DND-41 (cell line): Measurements from ENCODE around the gene SLC25A44.

ENCODE experiments used
- ATAC-seq: fragments of 200-7000 bp; cut with Tn5 transposase; 3 replicates; pipeline ENCODE4 v1.9.1; 2021; ENCODE audit warnings: low read depth; ENCODE audit not compliant: insufficient read depth
- DNase-seq: peaks from one replicate; pipeline ENCODE4 v3.0.0-alpha.2; 2020
- H2AFZ ChIP-seq: 2 replicates; pipeline ENCODE4 v1.6.0; 2012; ENCODE audit warnings: low read depth, low read length
- H3K27ac ChIP-seq: 2 replicates; pipeline ENCODE4 v1.5.1; 2012; ENCODE audit warnings: low read length, inconsistent platforms
- H3K27me3 ChIP-seq: fragments of 200-600 bp; sonication (generic); 2 replicates; pipeline ENCODE4 v1.6.0; 2012; ENCODE audit warnings: low read length, mild to moderate bottlenecking, inconsistent platforms; ENCODE audit not compliant: insufficient read depth, poor library complexity
- H3K36me3 ChIP-seq: 2 replicates; pipeline ENCODE4 v1.5.1; 2012; ENCODE audit warnings: low read length, inconsistent platforms; ENCODE audit not compliant: insufficient read depth
- H3K4me1 ChIP-seq: 2 replicates; pipeline ENCODE4 v1.5.1; 2012; ENCODE audit warnings: mild to moderate bottlenecking, low read length; ENCODE audit not compliant: insufficient read depth
- H3K4me2 ChIP-seq: 2 replicates; pipeline ENCODE4 v1.6.0; 2012; ENCODE audit warnings: mild to moderate bottlenecking, moderate library complexity, low read length, inconsistent platforms; ENCODE audit not compliant: insufficient read depth
- H3K4me3 ChIP-seq, 2 experiments: fragments of 200-600 bp in 1 of 2; shearing (Covaris generic) in 1 of 2; 2 replicates each; pipeline ENCODE4 v1.5.1; 2012 to 2016; ENCODE audit warnings: inconsistent platforms in 2 of 2, low read length in 2 of 2, mild to moderate bottlenecking in 2 of 2, low read depth in 1 of 2, moderate library complexity in 1 of 2
- H3K79me2 ChIP-seq: 2 replicates; pipeline ENCODE4 v1.6.0; 2012; ENCODE audit warnings: low read length, inconsistent platforms; ENCODE audit not compliant: insufficient read depth
- H3K9ac ChIP-seq: 2 replicates; pipeline ENCODE4 v1.6.0; 2012; ENCODE audit warnings: low read depth, mild to moderate bottlenecking, inconsistent platforms, low read length, moderate library complexity
- H3K9me3 ChIP-seq: 2 replicates; pipeline ENCODE4 v1.5.1; 2012; ENCODE audit warnings: low read length, moderate library complexity, mild to moderate bottlenecking, inconsistent platforms; ENCODE audit not compliant: insufficient read depth, severe bottlenecking
- H4K20me1 ChIP-seq: 2 replicates; pipeline ENCODE4 v1.6.0; 2012; ENCODE audit warnings: low read length; ENCODE audit not compliant: insufficient read depth
- EZH2 ChIP-seq: IDR thresholded peaks from 3 replicates; pipeline ENCODE4 v1.6.1; 2012; ENCODE audit warnings: borderline replicate concordance, low read depth, mild to moderate bottlenecking, moderate library complexity, low read length, inconsistent platforms; ENCODE audit not compliant: severe bottlenecking
- TF ChIP-seq, protein P1 (sequence below): IDR thresholded peaks from 2 replicates; pipeline ENCODE4 v1.5.1; 2012; ENCODE audit warnings: borderline replicate concordance, low read length, moderate library complexity, mild to moderate bottlenecking; ENCODE audit not compliant: poor library complexity, severe bottlenecking; ENCODE audit errors: extremely low read depth

Gene SLC25A44

DNA sequence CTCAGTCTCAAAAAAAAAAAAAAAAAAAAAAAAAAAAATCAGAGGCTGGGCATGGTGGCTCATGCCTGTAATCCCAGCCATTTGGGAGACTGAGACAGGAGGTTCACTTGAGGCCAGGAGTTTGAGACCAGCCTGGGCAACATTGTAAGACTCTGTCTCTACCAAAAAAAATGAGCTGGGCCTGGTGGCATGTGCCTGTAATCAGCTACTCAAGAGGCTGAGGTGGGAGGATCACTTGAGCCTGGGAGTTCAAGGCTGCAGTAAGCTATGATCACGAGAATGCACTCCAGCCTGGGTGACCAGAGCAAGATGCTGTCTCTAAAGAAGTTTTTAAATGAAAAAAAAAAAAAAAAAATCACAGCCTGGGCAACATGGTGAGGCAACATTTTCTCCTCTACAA lies 30.2 kb upstream of the SLC25A44 start:
- DNase-seq = no peak
- no peak overlapping the region for H3K27ac ChIP-seq
- TF ChIP-seq, protein P1, sequence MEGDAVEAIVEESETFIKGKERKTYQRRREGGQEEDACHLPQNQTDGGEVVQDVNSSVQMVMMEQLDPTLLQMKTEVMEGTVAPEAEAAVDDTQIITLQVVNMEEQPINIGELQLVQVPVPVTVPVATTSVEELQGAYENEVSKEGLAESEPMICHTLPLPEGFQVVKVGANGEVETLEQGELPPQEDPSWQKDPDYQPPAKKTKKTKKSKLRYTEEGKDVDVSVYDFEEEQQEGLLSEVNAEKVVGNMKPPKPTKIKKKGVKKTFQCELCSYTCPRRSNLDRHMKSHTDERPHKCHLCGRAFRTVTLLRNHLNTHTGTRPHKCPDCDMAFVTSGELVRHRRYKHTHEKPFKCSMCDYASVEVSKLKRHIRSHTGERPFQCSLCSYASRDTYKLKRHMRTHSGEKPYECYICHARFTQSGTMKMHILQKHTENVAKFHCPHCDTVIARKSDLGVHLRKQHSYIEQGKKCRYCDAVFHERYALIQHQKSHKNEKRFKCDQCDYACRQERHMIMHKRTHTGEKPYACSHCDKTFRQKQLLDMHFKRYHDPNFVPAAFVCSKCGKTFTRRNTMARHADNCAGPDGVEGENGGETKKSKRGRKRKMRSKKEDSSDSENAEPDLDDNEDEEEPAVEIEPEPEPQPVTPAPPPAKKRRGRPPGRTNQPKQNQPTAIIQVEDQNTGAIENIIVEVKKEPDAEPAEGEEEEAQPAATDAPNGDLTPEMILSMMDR = no peak
- no peak for TF ChIP-seq EZH2
- H3K9me3 ChIP-seq = no peaks in the 10 kb centered on the region
- H4K20me1 ChIP-seq = no peaks in the 10 kb centered on the region
- H3K4me1 ChIP-seq = no peaks in the 10 kb centered on the region
- ATAC-seq = no peak
- no peak overlapping the region for H3K4me2 ChIP-seq
- no peak overlapping the region for H2AFZ ChIP-seq
- H3K36me3 ChIP-seq = no peaks in the 10 kb centered on the region
- peaks cover 2% of the 10 kb centered on the region for H3K27me3 ChIP-seq
- no peak overlapping the region for H3K4me3 ChIP-seq
- H3K79me2 ChIP-seq = no peaks in the 10 kb centered on the region
- no peak overlapping the region for H3K9ac ChIP-seq

DNA sequence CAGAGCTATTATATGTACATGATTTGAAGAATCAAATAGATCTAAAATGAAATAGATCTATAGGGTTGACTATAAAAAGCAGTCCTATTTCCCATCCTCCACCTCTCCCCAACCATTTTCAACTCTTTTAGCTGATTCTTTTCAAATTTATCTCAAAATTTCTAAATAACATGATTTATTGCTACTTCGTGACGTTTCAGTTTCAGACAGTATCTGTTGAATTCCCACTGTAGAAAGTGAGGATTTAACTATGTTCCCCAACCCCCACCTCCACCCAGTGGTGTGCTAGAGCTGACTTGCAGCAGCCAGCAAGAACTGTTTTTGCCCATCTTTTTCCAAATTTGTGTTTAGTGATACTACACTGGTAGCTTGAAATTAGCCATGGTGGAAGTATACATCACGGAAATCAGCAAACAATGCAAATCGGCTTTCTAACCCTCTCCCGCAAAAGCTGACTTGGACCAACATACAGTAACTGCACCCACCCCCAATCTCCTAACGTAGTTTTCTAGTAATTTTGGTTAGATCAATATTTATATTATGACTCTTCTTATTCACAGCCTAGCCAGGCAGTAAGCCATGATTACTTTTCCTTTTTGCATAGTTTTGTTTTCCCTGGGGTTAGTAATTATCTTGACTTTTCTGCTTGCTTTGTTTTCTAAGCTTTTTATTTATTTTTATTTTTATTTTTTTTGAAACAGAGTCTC lies 29.6 kb upstream of the SLC25A44 start:
- H2AFZ ChIP-seq = no peak overlapping the region
- H3K4me2 ChIP-seq = no peak overlapping the region
- no peak for DNase-seq
- H3K79me2 ChIP-seq = no peaks in the 10 kb centered on the region
- H3K4me1 ChIP-seq = no peaks in the 10 kb centered on the region
- H4K20me1 ChIP-seq = no peaks in the 10 kb centered on the region
- no peaks in the 10 kb centered on the region for H3K36me3 ChIP-seq
- H3K9me3 ChIP-seq = no peaks in the 10 kb centered on the region
- H3K9ac ChIP-seq = no peak overlapping the region
- H3K4me3 ChIP-seq = no peak overlapping the region
- no peak for ATAC-seq
- H3K27me3 ChIP-seq = peaks cover 2% of the 10 kb centered on the region
- no peak for TF ChIP-seq EZH2
- H3K27ac ChIP-seq = no peak overlapping the region

DNA sequence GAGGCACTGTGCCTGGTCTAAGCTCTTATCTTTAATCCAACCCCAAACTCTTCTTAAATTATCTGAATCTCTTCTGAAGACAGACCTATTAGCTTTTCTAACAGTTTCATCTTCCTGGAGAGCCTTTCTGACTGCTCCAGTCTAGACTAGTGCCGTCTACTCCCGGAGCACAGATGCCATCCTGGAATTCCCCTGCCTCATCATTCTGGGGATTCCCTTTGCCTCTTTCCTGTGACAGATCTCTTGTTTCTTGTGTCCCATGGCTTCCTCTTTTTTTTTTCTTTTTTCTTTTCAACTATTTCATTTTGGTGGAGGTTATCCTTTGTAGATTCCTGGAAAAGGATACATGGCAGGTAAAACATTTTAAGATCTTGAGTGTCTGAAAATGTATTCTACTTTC lies 28.8 kb upstream of the SLC25A44 start:
- Histone ChIP-seq H3K4me3 (no peak overlapping the region), H3K4me2 (no peak overlapping the region), H3K4me1 (no peaks in the 10 kb centered on the region), H4K20me1 (no peaks in the 10 kb centered on the region), H3K9me3 (no peaks in the 10 kb centered on the region), H3K36me3 (no peaks in the 10 kb centered on the region), H3K79me2 (no peaks in the 10 kb centered on the region), H3K9ac (no peak overlapping the region), H3K27ac (no peak overlapping the region), H3K27me3 (peaks cover 2% of the 10 kb centered on the region), H2AFZ (no peak overlapping the region)
- ATAC-seq = no peak
- DNase-seq = no peak
- TF ChIP-seq, protein P1 = no peak
- no peak for TF ChIP-seq EZH2

DNA sequence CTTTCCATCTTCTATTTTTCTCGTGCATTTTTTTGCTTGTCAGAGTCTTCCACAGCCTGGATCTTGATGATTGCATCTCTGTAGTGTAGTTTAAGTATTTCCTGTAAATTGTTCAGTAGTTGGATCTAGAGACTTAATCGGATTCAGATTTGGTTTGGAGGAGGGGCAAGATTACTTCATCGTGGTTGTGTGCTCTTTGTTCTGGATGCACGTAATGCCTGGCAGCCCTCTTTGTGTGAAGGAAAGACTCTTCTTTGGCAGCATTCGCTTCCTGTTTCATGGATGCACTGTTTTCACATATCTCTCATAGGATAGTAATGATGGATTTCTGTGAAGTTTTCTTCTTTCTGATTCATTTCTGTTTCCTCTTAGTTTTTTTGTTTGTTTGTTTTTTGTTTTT lies 26.4 kb upstream of the SLC25A44 start:
- no peak for ATAC-seq
- Histone ChIP-seq H3K4me3 (no peak overlapping the region), H4K20me1 (no peaks in the 10 kb centered on the region), H3K9ac (no peak overlapping the region), H3K4me2 (no peak overlapping the region), H3K36me3 (no peaks in the 10 kb centered on the region), H3K27me3 (peaks cover 2% of the 10 kb centered on the region), H2AFZ (no peak overlapping the region), H3K79me2 (no peaks in the 10 kb centered on the region), H3K9me3 (no peaks in the 10 kb centered on the region), H3K4me1 (no peaks in the 10 kb centered on the region), H3K27ac (no peak overlapping the region)
- TF ChIP-seq, protein P1 = no peak
- no peak for TF ChIP-seq EZH2
- no peak for DNase-seq
